H1 (cell line): ENCODE data around the gene CPNE8. TPM values are rescaled to one million over a fixed set of nuclear protein-coding genes. Genes with fewer than 3 reads are reported as not detected.

Experiments used
- JUND ChIP-seq: IDR thresholded peaks from 2 replicates; pipeline ENCODE4 v1.6.1; 2011; ENCODE audit warnings: mild to moderate bottlenecking, improper control_type of control experiment, low read length
- SP4 ChIP-seq: IDR thresholded peaks from 2 replicates; pipeline ENCODE4 v1.6.1; 2012; ENCODE audit warnings: low read length, inconsistent platforms
- polyA plus RNA-seq, 7 experiments: library from polyadenylated mRNA; depleted of rRNA in 3 of 7; stranded (reverse) in 5 of 7; unstranded in 2 of 7; fragments of >200 nt in 5 of 7; fragments of 200-250 nt in 2 of 7; gene quantifications; 1 replicate in 5 of 7; 2 replicates in 1 of 7; 4 replicates in 1 of 7; pipeline versions ENCODE4 v1.2.1 to v1.2.3, GENCODE V29; 2011 to 2013; ENCODE audit warnings: missing spikeins in 2 of 7, mixed read lengths in 2 of 7
- total RNA-seq: library from RNA; stranded (reverse); fragmentation: NEBNext Ultra II Directional; extraction: Animal tissue kit (Norgen Biotek cat#: 25700); gene quantifications from 2 replicates; pipeline ENCODE4 v1.2.1, GENCODE V29; 2021
- TF ChIP-seq, protein P1 (sequence below): IDR thresholded peaks from 2 replicates; pipeline ENCODE4 v1.6.1; 2012; ENCODE audit warnings: inconsistent platforms

Gene CPNE8
- total and polyA plus RNA-seq, 2 of the 8 experiments (the other 6 are each of a cell fraction or from before 2014, with no cell fraction given) = 2.5 to 6.8 TPM

- TF ChIP-seq, protein P1, sequence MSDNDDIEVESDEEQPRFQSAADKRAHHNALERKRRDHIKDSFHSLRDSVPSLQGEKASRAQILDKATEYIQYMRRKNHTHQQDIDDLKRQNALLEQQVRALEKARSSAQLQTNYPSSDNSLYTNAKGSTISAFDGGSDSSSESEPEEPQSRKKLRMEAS = no peak
- TF ChIP-seq SP4 (no peak), JUND (no peak)
These were observed 215.7 kb downstream of the CPNE8 start (continued) for GRCh38 chr12:38689704-38690103.
